AG04450 (cell line): Measurements from ENCODE around the gene RAVER1. TPM values are rescaled to one million over a fixed set of nuclear protein-coding genes. Genes with fewer than 3 reads are reported as not detected.
"Not testable (repeated sequence)": the region's sequence is repeated elsewhere in the genome, so short reads cannot be mapped to it uniquely, and the experiment has no call there.

Experiments
- CTCF ChIA-PET: fragments of 300-600, 350-600 bp; formaldehyde crosslinking; extraction: SDS; loops from one replicate; lab custom pipeline; 2022; ENCODE audit warnings: antibody characterized with exemption, inconsistent platforms; lab: Charles Lee
- POLR2A ChIA-PET: fragments of 350-600 bp; formaldehyde crosslinking; extraction: SDS; loops from one replicate; lab custom pipeline; 2021; ENCODE audit warnings: antibody characterized with exemption, inconsistent platforms; lab: Yijun Ruan, JAX
- DNase-seq: peaks from one replicate; pipeline ENCODE4 v3.0.0-alpha.2; 2011; ENCODE audit warnings: low read depth, low spot score
- H3K27ac ChIP-seq: one replicate; pipeline ENCODE4 v1.5.1; 2012; ENCODE audit warnings: low read depth, low read length, control low read depth
- H3K27me3 ChIP-seq: one replicate; pipeline ENCODE4 v1.6.0; 2012; ENCODE audit warnings: low read length; ENCODE audit not compliant: control insufficient read depth, insufficient read depth
- H3K4me3 ChIP-seq: 2 replicates; pipeline ENCODE4 v1.5.1; 2011; ENCODE audit warnings: mild to moderate bottlenecking, low read depth, low read length, control low read depth
- H3K9me3 ChIP-seq: 2 replicates; pipeline ENCODE4 v1.5.1; 2012; ENCODE audit warnings: low read length; ENCODE audit not compliant: control insufficient read depth, insufficient read depth
- polyA minus RNA-seq: library from RNA; depleted of rRNA, polyadenylated mRNA; stranded (reverse); fragments of >200 nt; gene quantifications from 2 replicates; pipeline ENCODE4 v1.2.3, GENCODE V29; 2011; rRNA and poly(A)+ RNA removed
- polyA plus RNA-seq: library from polyadenylated mRNA; depleted of rRNA; stranded (reverse); fragments of >200 nt; gene quantifications from 2 replicates; pipeline ENCODE4 v1.2.3, GENCODE V29; 2011; rRNA removed
- TF ChIP-seq, protein P1 (sequence below): IDR thresholded peaks from 2 replicates; pipeline ENCODE4 v1.5.1; 2011; ENCODE audit warnings: low read depth, low read length, control low read depth, inconsistent platforms

Gene RAVER1
- polyA plus RNA-seq (2.2 and 4.1 TPM in 2 replicates), polyA minus RNA-seq (3.4 and 3.5 TPM in 2 replicates)

DNA sequence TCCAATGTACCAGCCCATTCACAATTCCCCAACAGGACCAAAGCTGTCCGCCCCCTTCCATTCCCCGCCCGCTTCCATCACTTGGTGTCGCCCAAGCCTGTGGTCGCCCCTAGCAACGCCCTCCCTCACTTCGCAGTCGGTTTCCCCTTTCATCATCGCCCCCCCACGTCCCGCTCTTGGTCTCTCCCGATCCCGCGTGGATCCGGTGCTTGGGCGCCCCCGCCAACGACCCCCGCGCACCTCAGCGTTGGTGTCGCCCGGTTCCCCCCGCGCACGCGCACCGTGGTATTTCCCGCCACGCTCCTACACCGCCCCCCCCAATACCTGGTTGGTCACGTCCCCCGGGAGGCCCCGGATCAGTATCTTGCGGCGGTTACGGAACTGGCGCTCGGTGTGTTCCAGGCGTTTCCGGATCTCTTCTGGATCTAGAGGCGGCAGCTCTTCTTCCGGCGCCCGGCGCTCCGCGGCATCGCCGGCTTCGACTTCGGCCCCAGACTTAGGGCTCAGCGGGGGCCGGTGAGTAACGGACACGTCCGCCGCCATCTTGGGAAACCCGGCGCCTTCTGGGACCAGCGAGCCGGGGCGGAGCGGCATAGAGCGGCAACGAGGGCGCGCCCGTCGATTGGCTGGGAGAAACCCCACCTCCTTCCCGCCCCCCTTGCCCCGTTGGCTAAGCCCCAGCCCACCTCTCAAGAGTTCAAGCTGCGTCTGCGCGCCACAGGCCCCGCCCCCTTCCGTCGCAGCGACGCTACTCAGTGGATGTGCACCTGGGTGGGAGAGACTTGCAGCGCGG, at the start of gene RAVER1:
TSS of gene RAVER1 (minus strand) at position 565 of the 793 bp plus-strand sequence. CDS start at position 543, 22 bp downstream.
- peak; percentile 94 for DNase-seq
- Histone ChIP-seq H3K27ac (peak within 1 kb of the TSS; percentile 96), H3K4me3 (peak within 1 kb of the TSS; percentile 89), H3K27me3 (no peaks in the 10 kb centered on the region), H3K9me3 (no peaks in the 10 kb centered on the region; the same call in 1 of the 2 replicates)
- TF ChIP-seq, protein P1, sequence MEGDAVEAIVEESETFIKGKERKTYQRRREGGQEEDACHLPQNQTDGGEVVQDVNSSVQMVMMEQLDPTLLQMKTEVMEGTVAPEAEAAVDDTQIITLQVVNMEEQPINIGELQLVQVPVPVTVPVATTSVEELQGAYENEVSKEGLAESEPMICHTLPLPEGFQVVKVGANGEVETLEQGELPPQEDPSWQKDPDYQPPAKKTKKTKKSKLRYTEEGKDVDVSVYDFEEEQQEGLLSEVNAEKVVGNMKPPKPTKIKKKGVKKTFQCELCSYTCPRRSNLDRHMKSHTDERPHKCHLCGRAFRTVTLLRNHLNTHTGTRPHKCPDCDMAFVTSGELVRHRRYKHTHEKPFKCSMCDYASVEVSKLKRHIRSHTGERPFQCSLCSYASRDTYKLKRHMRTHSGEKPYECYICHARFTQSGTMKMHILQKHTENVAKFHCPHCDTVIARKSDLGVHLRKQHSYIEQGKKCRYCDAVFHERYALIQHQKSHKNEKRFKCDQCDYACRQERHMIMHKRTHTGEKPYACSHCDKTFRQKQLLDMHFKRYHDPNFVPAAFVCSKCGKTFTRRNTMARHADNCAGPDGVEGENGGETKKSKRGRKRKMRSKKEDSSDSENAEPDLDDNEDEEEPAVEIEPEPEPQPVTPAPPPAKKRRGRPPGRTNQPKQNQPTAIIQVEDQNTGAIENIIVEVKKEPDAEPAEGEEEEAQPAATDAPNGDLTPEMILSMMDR: no peak; the same call in 1 of the 2 replicates
- CTCF ChIA-PET: interaction anchor here (0.6 to 1.9 kb wide), 5 partner anchors 54 to 402 kb away, joined by 3 to 7 read pairs (median 6); partner anchors contain the start of gene ICAM1
- POLR2A ChIA-PET: interaction anchor here (0.6 to 3.5 kb wide), 24 partner anchors 8 to 1188 kb away, joined by 3 to 25 read pairs (median 4); partner anchors contain the start of genes ICAM1, ICAM4, ICAM5 and TYK2

DNA sequence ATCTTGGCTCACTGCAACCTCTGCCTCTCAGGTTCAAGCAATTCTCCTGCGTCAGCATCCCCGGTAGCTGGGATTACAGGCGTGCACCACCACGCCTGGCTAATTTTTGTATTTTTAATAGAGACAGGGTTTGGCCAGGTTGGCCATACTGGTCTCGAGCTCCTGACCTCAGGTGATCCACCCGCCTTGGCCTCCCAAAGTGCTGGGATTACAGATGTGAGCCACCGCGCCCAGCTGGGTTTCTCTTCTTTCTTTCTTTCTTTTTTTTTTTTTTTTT, 49.8 kb upstream of the RAVER1 start:
- DNase-seq, H3K27ac ChIP-seq, H3K4me3 ChIP-seq, H3K9me3 ChIP-seq, H3K27me3 ChIP-seq: not testable (repeated sequence)
- CTCF ChIA-PET: interaction anchor here (0.7 kb wide), 2 partner anchors 12 to 114 kb away, joined by 3 read pairs; no protein-coding TSS in a partner anchor
- POLR2A ChIA-PET: interaction anchor here (0.6 to 0.7 kb wide), 2 partner anchors 47 to 186 kb away, joined by 8 read pairs; partner anchors contain the start of gene CDKN2D

- ChIA-PET CTCF (interaction anchor here (1.3 to 2.3 kb wide), 4 partner anchors 8 to 122 kb away, joined by 6 to 18 read pairs (median 10); no protein-coding TSS in a partner anchor), POLR2A (interaction anchor here (0.6 to 1.5 kb wide), 7 partner anchors 8 to 246 kb away, joined by 3 to 13 read pairs (median 3); partner anchors contain the start of genes ICAM1 and RAVER1)
- Histone ChIP-seq H3K4me3 (peak within 1 kb of the TSS; percentile 95), H3K27me3 (no peaks in the 10 kb centered on the region), H3K27ac (peak within 1 kb of the TSS; percentile 57), H3K9me3 (no peaks in the 10 kb centered on the region; the same call in 1 of the 2 replicates)
- TF ChIP-seq, protein P1: no peak
- peak; percentile 97 for DNase-seq
These were observed 47.2 kb upstream of the RAVER1 start, which contains the start of gene TYK2 for GRCh38 chr19:10380313-10381102. TYK2 (minus strand) TSS chr19:10380572; CDS start chr19:10378406, 2,166 bp downstream.

GRCh38 chr19:10379880-10380312, 46.6 kb upstream of the RAVER1 start:
- H3K4me3 ChIP-seq: peak overlapping the region; percentile 95
- ChIA-PET POLR2A (interaction anchor here (0.5 to 1.5 kb wide), 7 partner anchors 9 to 121 kb away, joined by 3 to 13 read pairs (median 3); partner anchors contain the start of genes ICAM1 and RAVER1), CTCF (interaction anchor here (1.3 to 2.3 kb wide), 4 partner anchors 9 to 121 kb away, joined by 6 to 18 read pairs (median 10); no protein-coding TSS in a partner anchor)
- peak overlapping the region; percentile 52 for H3K27ac ChIP-seq
- H3K27me3 ChIP-seq: no peaks in the 10 kb centered on the region
- no peaks in the 10 kb centered on the region; the same call in 1 of the 2 replicates for H3K9me3 ChIP-seq
- TF ChIP-seq, protein P1: no peak
- DNase-seq: no peak
